Measurements from ENCODE around the gene TLX3. TPM values are rescaled to one million over a fixed set of nuclear protein-coding genes. Genes with fewer than 3 reads are reported as not detected.
"Not testable (repeated sequence)": the region's sequence is repeated elsewhere in the genome, so short reads cannot be mapped to it uniquely, and the experiment has no call there.

The TLX3 gene
- total RNA-seq, 2 experiments from 2014 or later, result not detected

GRCh38 chr5:171336521-171337209 is 27.6 kb downstream of the TLX3 start:
- Mint-ChIP-seq H3K4me3 (peak overlapping the region; percentile 66), H3K36me3 (no peaks in the 10 kb centered on the region), H3K4me1 (peaks cover 11% of the 10 kb centered on the region), H3K9me3 (no peaks in the 10 kb centered on the region), H3K27me3 (peaks cover 60% of the 10 kb centered on the region), H3K27ac (no peak overlapping the region)
- peak; percentile 37 for DNase-seq

DNA sequence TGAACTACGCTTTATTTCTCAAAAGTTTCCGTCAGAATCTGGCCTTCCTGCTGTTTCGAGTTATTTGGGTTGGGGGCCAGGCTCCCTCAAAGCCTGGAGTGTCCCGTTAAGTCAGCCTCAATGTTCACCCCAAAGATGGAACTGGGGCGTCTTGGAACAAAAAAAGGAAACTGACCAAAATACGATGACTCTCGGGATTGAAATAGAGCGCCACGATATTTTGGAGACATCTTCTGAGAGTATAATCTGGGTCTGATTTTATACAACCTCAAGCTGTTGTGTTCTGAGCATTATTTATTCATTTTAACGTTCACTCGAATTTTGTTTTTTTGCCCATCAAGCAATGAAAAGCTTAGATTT is 28.1 kb downstream of the TLX3 start:
- Mint-ChIP-seq H3K4me3 (peak overlapping the region; percentile 66), H3K27ac (no peak overlapping the region), H3K9me3 (no peaks in the 10 kb centered on the region), H3K36me3 (no peaks in the 10 kb centered on the region), H3K4me1 (peaks cover 11% of the 10 kb centered on the region), H3K27me3 (peaks cover 58% of the 10 kb centered on the region)
- DNase-seq, result no peak

DNA sequence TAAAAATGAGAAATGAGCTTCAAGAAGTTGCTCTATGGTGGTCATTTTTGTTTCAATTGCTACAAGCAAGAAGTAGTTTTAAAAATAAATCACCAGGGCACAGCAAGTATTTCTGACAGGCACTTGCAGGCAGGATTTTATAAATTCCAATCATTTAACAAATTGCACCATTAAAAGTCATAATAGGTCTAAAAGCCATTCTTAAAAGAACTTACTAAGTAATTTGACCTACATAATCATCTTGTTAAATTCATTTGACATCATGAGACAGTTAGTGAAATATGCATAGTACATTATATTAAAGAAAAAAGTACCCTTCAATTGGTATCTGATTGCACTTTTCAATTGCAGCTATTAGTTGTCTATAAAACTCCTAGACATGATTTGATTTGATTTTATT is 31.0 kb downstream of the TLX3 start:
- DNase-seq, result no peak
- Mint-ChIP-seq H3K27me3 (peaks cover 39% of the 10 kb centered on the region), H3K36me3 (no peaks in the 10 kb centered on the region), H3K27ac (no peak overlapping the region), H3K4me3 (no peak overlapping the region), H3K9me3 (no peaks in the 10 kb centered on the region), H3K4me1 (peaks cover 11% of the 10 kb centered on the region)

GRCh38 chr5:171340491-171340890 is 31.4 kb downstream of the TLX3 start:
- no peak overlapping the region for H3K4me3 Mint-ChIP-seq
- H3K9me3 Mint-ChIP-seq, result no peaks in the 10 kb centered on the region
- peaks cover 11% of the 10 kb centered on the region for H3K4me1 Mint-ChIP-seq
- H3K27me3 Mint-ChIP-seq, result peaks cover 34% of the 10 kb centered on the region
- H3K36me3 Mint-ChIP-seq, result no peaks in the 10 kb centered on the region
- no peak overlapping the region for H3K27ac Mint-ChIP-seq
- DNase-seq, result no peak

DNA sequence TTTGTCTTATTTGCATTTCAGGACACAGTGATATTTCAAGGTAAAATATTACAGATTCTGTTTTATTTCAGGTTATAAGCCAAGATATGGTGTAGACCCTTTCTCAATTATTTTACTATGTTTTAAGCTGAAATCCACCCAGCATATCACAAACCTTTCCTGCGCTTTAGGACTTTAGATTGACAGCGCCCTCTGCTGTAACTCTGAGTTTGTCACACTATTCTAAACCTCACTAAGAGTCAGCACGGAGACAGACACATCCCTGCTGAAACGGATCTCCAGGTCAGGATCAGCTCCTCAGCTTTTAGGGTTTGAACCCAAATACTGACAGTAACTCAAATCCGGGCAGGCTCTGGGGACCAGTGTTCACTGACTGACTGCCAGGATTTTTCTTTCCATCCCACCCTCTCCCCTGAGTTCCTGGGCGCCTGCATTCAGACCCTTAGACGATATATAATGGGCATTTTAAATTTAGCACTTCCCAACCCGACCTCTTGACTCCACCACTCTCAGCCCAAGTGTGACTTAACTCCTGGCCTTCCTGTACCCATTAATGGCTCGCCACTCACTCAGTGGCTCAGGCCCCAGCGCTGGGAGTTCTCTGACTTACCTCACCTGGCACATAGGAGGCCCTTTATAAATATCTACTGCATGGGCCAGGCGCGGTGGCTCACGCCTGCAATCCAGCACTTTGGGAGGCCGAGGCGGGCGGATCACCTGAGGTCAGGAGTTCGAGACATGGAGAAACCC is 33.5 kb downstream of the TLX3 start:
- H3K27ac Mint-ChIP-seq, result no peak overlapping the region
- no peaks in the 10 kb centered on the region for H3K4me1 Mint-ChIP-seq
- DNase-seq, result peak; percentile 16
- peaks cover 17% of the 10 kb centered on the region for H3K27me3 Mint-ChIP-seq
- H3K4me3 Mint-ChIP-seq, result no peak overlapping the region
- H3K36me3 Mint-ChIP-seq, result no peaks in the 10 kb centered on the region
- H3K9me3 Mint-ChIP-seq, result no peaks in the 10 kb centered on the region

DNA sequence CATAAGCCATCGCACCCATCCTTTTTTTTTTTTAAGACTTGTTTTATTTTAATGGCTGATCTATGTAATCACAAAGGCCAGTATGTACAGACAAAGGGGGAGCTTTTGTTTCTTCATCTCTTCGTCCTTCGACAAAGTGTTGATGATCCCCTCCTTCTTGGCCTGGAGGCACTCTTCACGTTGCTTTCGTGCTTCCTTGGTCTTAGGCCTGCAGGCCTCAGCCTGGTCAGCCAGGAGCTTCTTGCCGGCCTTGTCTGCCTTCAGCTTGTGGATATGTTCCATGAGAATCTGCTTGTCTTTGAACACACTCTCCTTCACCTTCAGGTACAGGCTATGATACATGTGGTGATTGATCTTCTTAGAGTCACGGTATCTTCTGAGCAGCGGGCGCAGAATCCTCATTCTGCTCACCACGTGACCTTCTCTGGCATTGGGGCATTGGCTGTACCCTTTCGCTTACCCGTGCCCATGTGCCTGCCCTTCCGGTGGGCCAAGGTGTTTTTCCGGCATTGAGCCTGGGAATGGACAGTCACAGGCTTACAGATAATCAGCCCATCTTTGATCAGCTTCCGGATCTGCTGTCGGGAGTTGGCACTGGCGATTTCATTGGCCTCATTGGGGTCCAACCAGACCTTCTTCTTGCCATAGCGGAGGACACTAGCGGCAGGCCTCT is 36.0 kb downstream of the TLX3 start:
- Mint-ChIP-seq H3K27ac (no peak overlapping the region), H3K36me3 (no peaks in the 10 kb centered on the region), H3K4me1 (no peaks in the 10 kb centered on the region), H3K4me3 (no peak overlapping the region), H3K9me3 (no peaks in the 10 kb centered on the region), H3K27me3 (peaks cover 8% of the 10 kb centered on the region)
- no peak for DNase-seq

DNA sequence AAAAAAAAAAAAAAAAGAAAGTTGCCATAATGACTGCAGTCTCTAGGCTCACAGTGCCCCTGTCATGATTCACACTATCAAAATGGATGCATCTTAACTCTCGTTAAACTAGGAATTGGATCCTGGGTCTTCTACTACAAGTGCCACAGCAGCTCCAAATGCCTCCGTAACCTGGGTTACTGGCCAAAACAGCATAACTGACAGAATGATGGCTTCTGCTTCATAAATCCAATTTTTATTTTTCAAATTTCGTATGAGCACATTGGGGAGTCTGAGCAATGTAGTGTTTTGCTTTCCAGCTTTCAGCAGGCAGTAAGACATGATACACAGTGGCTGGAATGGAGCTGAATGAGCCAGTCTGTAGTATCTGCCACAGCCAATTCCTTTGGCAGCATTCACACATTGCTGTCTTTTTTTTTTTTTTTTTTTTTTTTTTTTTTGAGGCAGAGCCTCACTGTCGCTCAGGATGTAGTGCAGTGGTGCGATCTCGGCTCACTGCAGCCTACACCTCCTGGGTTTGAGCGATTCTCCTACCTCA is 42.6 kb downstream of the TLX3 start:
- no peak for DNase-seq
- Mint-ChIP-seq H3K36me3 (no peaks in the 10 kb centered on the region), H3K4me3 (no peak overlapping the region), H3K4me1 (peaks cover 12% of the 10 kb centered on the region), H3K27me3 (peaks cover 5% of the 10 kb centered on the region), H3K27ac (no peak overlapping the region), H3K9me3 (peaks cover 2% of the 10 kb centered on the region)

GRCh38 chr5:171355302-171355724 is 46.3 kb downstream of the TLX3 start:
- Mint-ChIP-seq H3K4me3 (no peak overlapping the region), H3K4me1 (peaks cover 12% of the 10 kb centered on the region), H3K36me3 (no peaks in the 10 kb centered on the region), H3K27me3 (peaks cover 5% of the 10 kb centered on the region), H3K27ac (no peak overlapping the region), H3K9me3 (peaks cover 2% of the 10 kb centered on the region)
- DNase-seq, result peak; percentile 71

DNA sequence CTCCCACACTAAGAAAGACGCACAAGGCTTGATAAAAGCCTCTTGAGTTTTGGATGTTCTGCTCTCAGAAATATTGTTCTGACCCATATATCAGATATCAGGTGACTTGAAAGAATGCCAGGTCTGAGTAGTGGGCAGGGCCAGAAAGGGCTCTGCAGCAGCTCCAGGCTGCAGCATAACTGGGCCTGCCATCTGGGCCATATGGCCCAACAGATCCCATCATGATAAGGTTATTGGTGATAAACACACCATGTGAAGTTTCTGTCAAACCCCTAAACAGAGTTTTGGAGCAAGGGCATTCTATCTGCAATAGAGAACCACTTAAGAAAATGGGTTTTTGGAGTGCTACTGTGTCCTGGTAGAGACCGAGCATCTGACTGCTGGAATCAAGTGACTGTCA is 48.8 kb downstream of the TLX3 start:
- no peaks in the 10 kb centered on the region for H3K36me3 Mint-ChIP-seq
- no peak overlapping the region for H3K27ac Mint-ChIP-seq
- H3K4me3 Mint-ChIP-seq, result no peak overlapping the region
- peaks cover 2% of the 10 kb centered on the region for H3K9me3 Mint-ChIP-seq
- peaks cover 2% of the 10 kb centered on the region for H3K27me3 Mint-ChIP-seq
- DNase-seq, result no peak
- H3K4me1 Mint-ChIP-seq, result peaks cover 12% of the 10 kb centered on the region

- not testable (repeated sequence) for H3K9me3 Mint-ChIP-seq, H3K4me1 Mint-ChIP-seq, DNase-seq, H3K27ac Mint-ChIP-seq, H3K36me3 Mint-ChIP-seq, H3K4me3 Mint-ChIP-seq
- H3K27me3 Mint-ChIP-seq, result peaks cover 17% of the 10 kb centered on the region
Observed at GRCh38 chr5:171361151-171361550, 52.1 kb downstream of the TLX3 start.

Other genes starting within 250 kb of the TLX3 start
- 1,000 to 10,000 TPM; 4,728 to 4,890 TPM for gene NPM1, start 78.6 kb downstream of the TLX3 start, total RNA-seq
- under 1 TPM; 0.21 to 0.28 TPM for gene FGF18, start 110.4 kb downstream of the TLX3 start, total RNA-seq